ENCODE measurements around the gene ING5.

The ING5 gene

DNA sequence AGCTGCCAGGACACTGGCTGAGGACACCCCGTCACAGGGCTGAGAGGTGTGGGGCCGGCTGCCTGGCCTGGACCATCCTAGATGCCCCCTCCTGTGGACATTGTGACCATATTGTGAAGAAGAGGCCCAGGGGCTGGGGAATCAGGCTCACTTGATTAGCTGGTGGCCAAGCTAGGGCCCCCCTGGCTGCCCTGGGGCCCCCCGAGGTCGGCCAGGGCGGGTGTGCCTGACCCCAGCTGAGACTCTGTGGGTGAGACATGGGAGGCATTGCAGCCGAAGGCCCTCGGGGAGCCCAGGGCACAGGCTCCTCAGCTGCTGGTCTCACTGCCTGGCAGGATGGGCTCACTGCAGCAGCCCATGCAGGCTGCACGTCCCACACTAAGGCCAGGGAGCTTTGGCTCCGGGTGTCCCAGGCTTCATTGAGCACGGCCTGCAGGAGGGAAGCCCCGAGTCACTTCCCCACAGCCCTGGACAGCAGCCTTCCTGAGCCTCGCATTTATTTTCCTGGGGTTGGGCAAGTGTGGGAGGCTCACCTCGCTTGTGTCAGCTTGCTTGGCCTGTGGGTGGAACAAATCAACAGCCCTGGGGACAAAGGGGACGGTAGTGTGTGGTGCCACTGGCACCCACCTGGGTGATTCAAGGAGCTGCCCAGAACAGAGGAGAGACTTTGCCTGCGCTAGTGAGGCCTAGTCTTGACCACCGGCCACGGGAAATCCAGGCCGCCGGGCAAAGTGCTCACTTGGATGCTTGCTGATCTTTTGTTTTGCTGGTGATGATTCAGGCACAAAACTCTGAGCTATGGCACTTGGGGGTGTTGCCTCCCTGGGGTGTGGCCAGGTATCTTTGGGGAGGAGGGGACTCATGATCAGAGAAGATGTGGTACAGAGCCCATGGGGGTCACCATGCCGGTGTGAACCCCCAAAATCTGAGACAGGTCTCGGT is 76.1 kb downstream of the ING5 start:
- no peak overlapping the region for H3K27ac ChIP-seq
- TF ChIP-seq ZFX (IDR thresholded peaks at IDR 0.05; ENCODE audit: borderline replicate concordance) (no peak), CTCF (IDR thresholded peaks at IDR 0.05) (no peak)
